WTC11 (cell line): ENCODE results near the gene KIAA0753. TPM values are rescaled to one million over a fixed set of nuclear protein-coding genes. Genes with fewer than 3 reads are reported as not detected.

Source experiments
- ATAC-seq: fragments of 200-7000 bp; cut with Tn5 transposase; 2 replicates; pipeline ENCODE4 v1.10.0; 2021; ENCODE audit warnings: mild to moderate bottlenecking, moderate library complexity
- CTCF ChIA-PET: fragments of 300-600 bp; sonication (Branson Sonifier 250); formaldehyde crosslinking; loops from one replicate; lab custom pipeline; 2021; ENCODE audit warnings: antibody characterized with exemption; lab: Charles Lee
- POLR2A ChIA-PET: fragments of 350-600 bp; sonication (Branson Sonifier 250); formaldehyde crosslinking; loops from one replicate; lab custom pipeline; 2021; ENCODE audit warnings: antibody characterized with exemption; lab: Charles Lee
- DNase-seq: peaks from one replicate; pipeline ENCODE4 v3.0.0; 2021; ENCODE audit warnings: low spot score
- H3K27ac Mint-ChIP-seq: 2 replicates; pipeline ENCODE4 v1.8.0; 2021; ENCODE audit warnings: mixed read lengths
- H3K27me3 Mint-ChIP-seq: 2 replicates; pipeline ENCODE4 v1.8.0; 2021; ENCODE audit warnings: low read depth, mild to moderate bottlenecking, moderate library complexity, mixed read lengths
- H3K36me3 Mint-ChIP-seq: 2 replicates; pipeline ENCODE4 v1.8.0; 2021; ENCODE audit warnings: mixed read lengths
- H3K4me1 Mint-ChIP-seq: 2 replicates; pipeline ENCODE4 v1.8.0; 2022; ENCODE audit warnings: mixed read lengths
- H3K4me3 Mint-ChIP-seq: 2 replicates; pipeline ENCODE4 v1.8.0; 2021; ENCODE audit warnings: mild to moderate bottlenecking, moderate library complexity, mixed read lengths
- H3K9me3 Mint-ChIP-seq: 2 replicates; pipeline ENCODE4 v1.8.0; 2021; ENCODE audit warnings: mixed read lengths
- ATF3 ChIP-seq: sonication (generic); formaldehyde crosslinking; conservative IDR thresholded peaks from 2 replicates; pipeline ENCODE4 v1.8.1; 2022; ENCODE audit warnings: mild to moderate bottlenecking, missing genetic modification reagents
- CDX4 ChIP-seq: fragments of 250-450 bp; sonication (Bioruptor Pico); IDR thresholded peaks from 2 replicates; pipeline ENCODE4 v1.9.0; 2021; ENCODE audit warnings: moderate library complexity, mild to moderate bottlenecking, inconsistent platforms, borderline replicate concordance
- ERG ChIP-seq: fragments of 250-450 bp; sonication (Bioruptor Pico); IDR thresholded peaks from 2 replicates; pipeline ENCODE4 v1.8.0; 2021; ENCODE audit warnings: mild to moderate bottlenecking
- GRHL2 ChIP-seq: fragments of 250-450 bp; sonication (Bioruptor Pico); IDR thresholded peaks from 2 replicates; pipeline ENCODE4 v1.8.0; 2022; ENCODE audit warnings: mild to moderate bottlenecking, moderate library complexity; ENCODE audit not compliant: insufficient replicate concordance, severe bottlenecking
- GTF2I ChIP-seq: fragments of 250-450 bp; sonication (Bioruptor Pico); conservative IDR thresholded peaks from 2 replicates; pipeline ENCODE4 v1.4.0; 2021; ENCODE audit warnings: mild to moderate bottlenecking
- NFATC4 ChIP-seq: fragments of 250-450 bp; sonication (Bioruptor Pico); IDR thresholded peaks from 2 replicates; pipeline ENCODE4 v1.9.0; 2021; ENCODE audit warnings: mild to moderate bottlenecking
- NFYB ChIP-seq: sonication (generic); formaldehyde crosslinking; conservative IDR thresholded peaks from 2 replicates; pipeline ENCODE4 v1.8.0; 2022; ENCODE audit warnings: low read depth, missing genetic modification reagents
- NR1H2 ChIP-seq: sonication (generic); formaldehyde crosslinking; IDR thresholded peaks from 2 replicates; pipeline ENCODE4 v1.9.0; 2021; ENCODE audit warnings: mild to moderate bottlenecking, moderate library complexity, missing genetic modification reagents
- SMAD3 ChIP-seq: sonication (generic); formaldehyde crosslinking; IDR thresholded peaks from 2 replicates; pipeline ENCODE4 v1.8.0; 2022; ENCODE audit warnings: missing genetic modification reagents, mild to moderate bottlenecking, borderline replicate concordance
- TCF7 ChIP-seq: sonication (generic); formaldehyde crosslinking; IDR thresholded peaks from 2 replicates; pipeline ENCODE4 v1.8.0; 2022; ENCODE audit warnings: mild to moderate bottlenecking, low read depth, missing genetic modification reagents, moderate library complexity
- TP53 ChIP-seq: sonication (generic); formaldehyde crosslinking; IDR thresholded peaks from 2 replicates; pipeline ENCODE4 v1.8.1; 2023; ENCODE audit warnings: mild to moderate bottlenecking, missing genetic modification reagents
- ZNF138 ChIP-seq: sonication (generic); formaldehyde crosslinking; conservative IDR thresholded peaks from 2 replicates; pipeline ENCODE4 v1.8.1; 2022; ENCODE audit warnings: mild to moderate bottlenecking, moderate library complexity, missing genetic modification reagents
- ZNF219 ChIP-seq: sonication (generic); formaldehyde crosslinking; IDR thresholded peaks from 2 replicates; pipeline ENCODE4 v1.8.0; 2023; ENCODE audit warnings: missing genetic modification reagents, mild to moderate bottlenecking, borderline replicate concordance
- ZNF232 ChIP-seq: sonication (generic); formaldehyde crosslinking; IDR thresholded peaks from 2 replicates; pipeline ENCODE4 v1.8.0; 2022; ENCODE audit warnings: mild to moderate bottlenecking, missing genetic modification reagents
- ZNF532 ChIP-seq: fragments of 250-450 bp; sonication (Bioruptor Pico); IDR thresholded peaks from 2 replicates; pipeline ENCODE4 v1.9.0; 2021; ENCODE audit warnings: mild to moderate bottlenecking, borderline replicate concordance
- ZNF671 ChIP-seq: fragments of 250-450 bp; sonication (Bioruptor Pico); IDR thresholded peaks from 2 replicates; pipeline ENCODE4 v1.8.0; 2021; ENCODE audit warnings: mild to moderate bottlenecking
- total RNA-seq: library from RNA; stranded (reverse); gene quantifications from 3 replicates; pipeline ENCODE4 v1.2.3, GENCODE V29; 2021

KIAA0753 gene
- total RNA-seq, 1 experiment from 2014 or later, result 22.8 TPM

GRCh38 chr17:6684460-6684783, 43.9 kb upstream of the KIAA0753 start (continued):
- TF ChIP-seq GRHL2 (no peak), SMAD3 (CRISPR knock-in tag) (no peak), NFYB (no peak), NR1H2 (CRISPR knock-in tag) (no peak), GTF2I (CRISPR knock-in tag) (no peak), ZNF232 (CRISPR knock-in tag) (no peak), CDX4 (CRISPR knock-in tag) (no peak)

- Mint-ChIP-seq H3K9me3 (no peaks in the 10 kb centered on the region), H3K4me1 (no peaks in the 10 kb centered on the region), H3K27me3 (no peaks in the 10 kb centered on the region; the same call in 1 of the 2 replicates), H3K36me3 (no peaks in the 10 kb centered on the region), H3K27ac (no peak overlapping the region), H3K4me3 (no peak overlapping the region)
- POLR2A ChIA-PET, result no interaction called here
- TF ChIP-seq SMAD3 (CRISPR knock-in tag) (no peak), TCF7 (CRISPR knock-in tag) (no peak), NFATC4 (CRISPR knock-in tag) (no peak), ZNF138 (no peak), ERG (no peak), ZNF532 (no peak), ZNF671 (CRISPR knock-in tag) (no peak), TP53 (CRISPR knock-in tag) (no peak), ATF3 (CRISPR knock-in tag) (no peak), CDX4 (CRISPR knock-in tag) (no peak), ZNF219 (CRISPR knock-in tag) (no peak)
- ATAC-seq (no peak), DNase-seq (no peak)
- CTCF ChIA-PET, result interaction anchor here (1.4 to 1.6 kb wide), 3 partner anchors 18 to 29 kb away, joined by 4 to 7 read pairs (median 6); partner anchors contain the start of gene SLC13A5
Measured at GRCh38 chr17:6683730-6684459, 43.4 kb upstream of the KIAA0753 start.
